Stimulated activated CD8-positive, alpha-beta memory T cell treated with anti-CD3 and anti-CD28 coated beads, Interleukin-12 subunit alpha, Interleukin-12 subunit beta, amount 100 ng/mL, for 1 hour (primary cell): ENCODE results near the gene CASP5.
"Not testable (repeated sequence)": the region's sequence is repeated elsewhere in the genome, so short reads cannot be mapped to it uniquely, and the experiment has no call there.

Experiments used
- DNase-seq: peaks from one replicate; pipeline ENCODE4 v3.0.0-alpha.2; 2020; ENCODE audit warnings: low read depth

Gene CASP5

DNA sequence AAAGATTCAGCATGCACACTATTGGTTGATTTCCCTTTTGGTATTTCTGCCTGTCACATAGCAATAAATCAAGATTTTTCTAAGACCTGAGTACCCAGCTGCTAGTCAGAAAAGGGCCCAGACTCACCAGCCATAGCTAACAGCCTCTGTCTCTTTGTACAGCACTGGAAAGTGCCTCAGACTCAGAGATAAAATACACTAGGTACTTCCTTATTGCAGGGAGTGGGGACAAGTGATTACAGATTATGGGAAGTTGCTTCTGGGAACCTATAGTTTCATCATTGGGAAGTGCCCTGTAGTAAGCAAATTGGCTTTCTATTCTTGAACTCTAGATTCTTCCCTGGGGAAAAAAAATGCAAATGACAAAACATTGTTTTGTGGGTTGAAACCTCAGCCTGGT, at the start of gene CASP5:
TSS of gene CASP5 (minus strand) at position 166 of the 400 bp plus-strand sequence. CDS start at position 134, 32 bp downstream.
- no peak for DNase-seq

DNA sequence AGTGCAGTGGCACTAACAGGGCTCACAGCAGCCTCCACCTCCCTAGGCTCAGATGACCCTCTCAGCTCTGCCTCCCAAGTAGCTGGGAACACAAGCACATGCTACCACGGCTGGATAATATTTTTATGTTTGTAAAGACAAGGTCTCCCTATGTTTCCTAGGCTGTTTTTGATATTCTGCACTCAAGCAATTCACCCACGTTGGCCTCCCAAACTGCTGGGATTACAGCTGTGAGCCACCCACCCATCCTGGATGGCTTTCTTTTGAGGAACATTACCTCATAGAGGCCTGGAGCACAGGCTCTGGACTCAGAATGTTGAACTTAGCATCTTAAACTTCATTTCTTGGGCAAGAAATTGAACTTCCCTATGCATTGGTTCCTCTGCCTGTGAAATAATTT, 49.1 kb upstream of the CASP5 start:
- DNase-seq, result not testable (repeated sequence)

DNA sequence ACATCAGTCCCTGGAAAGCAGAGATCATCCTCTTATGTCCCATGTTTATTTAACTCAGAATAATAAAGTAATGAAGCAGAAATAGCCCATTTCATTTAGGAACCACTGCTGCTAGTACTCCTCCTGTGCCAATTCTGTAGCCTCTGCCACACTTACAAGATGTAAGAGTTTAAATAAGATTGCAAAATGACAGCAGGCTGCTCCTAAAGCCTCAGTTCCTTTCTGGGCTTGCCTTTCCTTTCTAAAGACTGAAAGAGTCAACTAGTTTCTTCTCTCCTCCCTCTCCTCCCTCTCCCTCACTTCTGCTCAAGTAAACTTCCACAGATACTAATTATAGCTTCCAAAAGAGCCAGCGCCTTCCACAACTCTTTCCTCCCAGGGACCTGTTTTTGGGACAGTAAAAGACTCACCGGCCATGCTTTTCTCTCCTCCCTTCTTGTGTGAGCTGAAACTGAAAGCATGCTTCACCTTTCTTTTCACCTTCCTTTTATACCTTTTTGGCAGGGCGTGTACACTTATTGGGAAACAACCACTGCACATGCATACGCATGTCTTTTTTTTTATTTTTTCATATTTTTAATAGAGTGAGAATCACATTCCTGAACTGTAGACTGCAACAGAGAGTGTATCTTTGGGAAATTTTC, 48.2 kb upstream of the CASP5 start:
- no peak for DNase-seq

DNA sequence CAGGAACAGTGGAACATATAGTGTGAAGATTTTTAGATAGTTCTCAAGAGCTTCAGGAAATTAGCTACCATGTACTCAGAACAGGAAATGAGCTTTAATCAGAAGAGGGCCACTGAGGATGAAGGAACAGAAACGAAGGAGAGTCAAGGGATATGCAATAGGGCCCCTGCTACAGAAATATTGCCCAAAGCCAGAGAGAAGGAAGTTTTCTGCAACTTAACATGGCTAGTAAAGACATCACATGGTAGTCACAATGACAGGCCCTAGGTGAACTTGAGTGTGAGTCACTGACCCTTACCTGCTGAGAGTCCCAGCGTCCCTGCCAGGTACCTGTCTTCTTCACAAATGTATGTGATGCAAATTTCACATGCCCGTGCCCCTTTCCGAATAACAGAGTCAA, 47.3 kb upstream of the CASP5 start:
- no peak for DNase-seq

DNA sequence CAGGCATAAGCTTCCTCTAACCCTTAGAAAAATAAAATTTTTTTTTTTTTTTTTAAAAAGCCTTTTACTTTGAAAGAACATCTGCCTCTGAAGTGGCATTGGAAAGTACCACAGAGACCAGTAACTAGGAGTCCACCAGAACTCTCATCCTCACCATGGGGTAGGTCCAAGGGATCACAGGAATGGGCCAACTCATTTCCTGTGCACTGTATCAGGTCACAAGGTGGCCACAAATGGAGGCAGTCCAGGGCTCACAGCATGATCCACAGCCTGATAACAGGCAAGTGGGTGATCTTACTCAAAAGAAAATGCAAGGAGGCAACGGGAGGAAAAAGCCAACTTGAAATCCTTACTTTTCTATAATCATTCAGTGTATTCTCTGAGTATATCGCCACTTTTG, 46.8 kb upstream of the CASP5 start:
- not testable (repeated sequence) for DNase-seq

DNA sequence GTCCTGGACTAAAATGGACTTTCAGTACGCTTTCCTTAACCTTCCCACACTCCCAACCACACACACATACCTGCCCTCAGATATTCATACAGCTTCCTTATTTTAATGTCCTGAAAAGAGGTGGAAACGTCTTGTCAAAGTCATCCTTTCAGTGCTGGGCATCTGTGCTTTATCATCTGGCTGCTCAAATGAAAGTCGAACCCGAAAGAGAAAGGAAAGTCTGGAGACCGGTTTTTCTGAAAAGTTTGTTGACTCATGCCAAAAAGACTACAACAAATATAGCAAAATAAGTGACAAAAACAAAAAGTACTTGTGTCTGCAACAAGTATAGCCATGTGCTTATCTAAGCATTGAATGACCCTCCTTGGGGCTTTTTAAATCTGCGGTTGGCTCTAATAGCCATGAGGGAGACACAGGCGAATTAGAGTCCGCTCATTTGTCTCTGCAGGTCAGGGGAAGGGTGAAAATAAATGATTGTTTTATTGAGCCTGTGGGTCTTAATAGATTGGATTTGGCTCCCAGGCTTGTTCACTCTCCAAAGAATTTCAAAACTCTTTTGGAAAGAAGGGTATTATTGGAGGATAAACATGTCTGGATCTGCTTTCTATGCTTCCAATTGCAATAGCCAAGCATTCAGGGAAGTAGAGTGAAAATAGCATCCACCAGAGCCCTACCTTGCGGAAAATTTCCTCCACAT, 40.4 kb upstream of the CASP5 start:
- not testable (repeated sequence) for DNase-seq

DNA sequence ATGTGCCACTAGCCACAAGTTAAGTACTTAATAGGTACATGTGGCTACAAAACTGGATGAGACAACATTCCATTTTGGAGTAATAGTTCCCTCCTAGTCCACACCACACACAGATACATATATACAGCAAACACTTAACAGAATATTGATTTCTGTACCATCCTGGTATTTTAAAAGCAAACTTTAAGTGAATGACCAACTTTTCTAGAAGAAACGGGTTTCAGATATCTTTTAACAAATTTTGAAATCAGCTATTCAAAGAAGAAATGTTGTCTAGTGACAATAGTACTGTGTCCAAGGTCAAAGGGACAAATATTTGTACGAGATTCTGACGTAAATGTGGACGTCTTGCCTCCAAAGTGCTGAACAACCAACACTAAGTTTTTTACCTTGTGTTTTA, 34.5 kb upstream of the CASP5 start:
- DNase-seq, result no peak

DNA sequence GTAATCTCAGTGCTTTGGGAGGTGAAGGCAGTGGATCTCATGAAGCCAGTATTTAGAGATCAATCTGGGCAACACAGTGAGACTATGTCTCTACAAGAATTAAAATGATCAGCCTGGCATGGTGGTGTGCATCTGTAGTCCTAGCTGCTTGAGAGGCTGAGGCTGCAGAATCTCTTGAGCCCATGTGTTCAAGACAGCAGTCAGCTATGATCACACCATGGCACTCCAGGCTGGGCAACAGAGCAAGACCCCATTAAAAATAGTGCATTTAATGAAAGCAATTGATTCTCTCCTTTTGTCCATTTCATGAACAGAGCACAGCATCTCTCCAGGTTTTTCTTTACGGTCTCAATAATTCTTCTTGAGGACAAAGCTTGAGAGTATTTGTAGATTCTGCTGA, 33.5 kb upstream of the CASP5 start:
- no peak for DNase-seq

DNA sequence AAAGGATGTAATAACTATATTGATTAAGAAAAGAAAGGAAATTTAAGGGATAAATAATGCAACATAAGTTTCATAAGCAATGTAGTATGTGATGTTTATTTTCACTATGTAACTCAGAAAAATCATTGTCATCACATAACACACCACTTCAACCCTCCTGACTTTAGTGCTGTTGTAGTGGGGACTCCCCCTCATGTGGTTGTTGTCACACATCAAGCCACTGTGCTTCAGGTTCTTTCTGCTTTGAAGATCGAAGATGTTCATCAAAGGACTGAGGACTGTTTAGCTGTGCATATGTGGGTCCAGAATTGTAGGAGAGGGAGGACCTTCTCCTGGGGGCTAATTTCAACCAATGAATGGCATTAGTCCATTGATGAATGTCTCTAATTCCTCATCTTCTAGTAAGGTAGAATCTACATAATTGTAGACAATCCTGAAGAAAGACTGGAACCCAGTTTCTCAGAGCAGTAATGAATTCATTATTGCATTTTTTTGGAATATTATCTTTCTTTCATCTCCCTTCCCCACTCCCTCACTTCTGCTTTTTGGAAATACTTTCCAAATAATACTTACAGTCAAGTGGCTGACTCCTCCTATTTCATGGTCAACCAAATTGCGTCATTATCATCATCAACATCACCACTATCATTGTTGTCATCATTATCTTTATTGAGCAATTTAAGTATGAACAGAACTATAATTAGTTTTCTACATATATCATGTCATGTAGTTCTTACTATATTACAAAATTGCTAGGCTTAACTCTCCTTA, 31.9 kb upstream of the CASP5 start:
- DNase-seq, result no peak

DNA sequence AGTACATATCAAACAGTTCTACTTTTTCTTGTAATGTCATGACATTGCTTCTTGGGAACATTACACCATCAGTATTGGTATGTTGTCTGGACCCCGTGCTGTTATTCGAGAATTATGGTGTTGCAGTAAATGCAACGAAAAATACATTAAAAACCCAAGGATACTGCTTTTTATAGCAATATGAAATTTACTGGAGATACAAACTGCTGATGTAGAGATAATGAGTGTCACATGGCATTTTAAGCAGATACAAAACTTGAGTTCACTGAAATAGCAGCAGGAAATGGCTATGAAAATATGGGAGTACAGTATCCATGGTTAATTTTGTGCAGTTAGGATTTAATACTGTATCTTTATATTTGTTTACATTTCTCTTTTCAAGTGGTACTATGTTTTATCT, 29.5 kb upstream of the CASP5 start:
- DNase-seq, result no peak

DNA sequence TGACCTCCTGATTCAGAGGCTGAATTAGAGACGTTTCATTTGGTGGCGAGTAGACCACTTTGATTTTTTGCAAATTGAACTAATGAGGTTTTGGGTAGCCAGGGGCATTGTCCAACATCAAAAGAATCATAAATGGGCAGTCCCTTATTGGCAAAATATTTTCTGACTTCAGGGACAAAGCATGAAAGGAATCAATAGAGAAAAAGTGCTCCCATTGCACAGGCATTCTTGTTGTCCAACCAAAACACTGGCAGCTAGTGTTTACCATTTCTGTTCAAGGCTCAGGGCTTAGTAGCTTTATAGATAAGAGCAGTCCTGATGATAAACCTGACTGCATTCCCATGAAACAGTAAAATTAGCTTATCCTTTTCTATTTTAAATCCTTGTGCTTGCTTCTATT, 28.6 kb upstream of the CASP5 start:
- no peak for DNase-seq

DNA sequence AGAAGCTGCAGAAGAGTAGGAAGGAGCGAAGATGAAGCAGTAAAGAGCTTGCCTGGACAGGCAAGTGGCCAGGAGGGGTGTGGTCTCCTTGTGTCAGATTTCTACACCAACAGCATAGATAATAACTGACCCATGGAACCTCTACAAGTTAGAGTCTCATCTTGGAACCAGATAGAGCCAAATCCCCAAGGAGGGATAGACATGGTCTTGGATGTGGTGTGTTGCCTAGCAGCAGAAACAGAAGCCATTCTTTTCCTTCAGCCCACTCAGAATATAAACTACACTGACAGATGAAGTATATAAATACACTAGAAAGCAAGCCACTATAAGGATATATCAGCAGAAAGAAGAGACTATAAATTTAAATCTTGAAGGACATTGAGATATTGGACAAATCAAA, 26.5 kb upstream of the CASP5 start:
- DNase-seq, result no peak

DNA sequence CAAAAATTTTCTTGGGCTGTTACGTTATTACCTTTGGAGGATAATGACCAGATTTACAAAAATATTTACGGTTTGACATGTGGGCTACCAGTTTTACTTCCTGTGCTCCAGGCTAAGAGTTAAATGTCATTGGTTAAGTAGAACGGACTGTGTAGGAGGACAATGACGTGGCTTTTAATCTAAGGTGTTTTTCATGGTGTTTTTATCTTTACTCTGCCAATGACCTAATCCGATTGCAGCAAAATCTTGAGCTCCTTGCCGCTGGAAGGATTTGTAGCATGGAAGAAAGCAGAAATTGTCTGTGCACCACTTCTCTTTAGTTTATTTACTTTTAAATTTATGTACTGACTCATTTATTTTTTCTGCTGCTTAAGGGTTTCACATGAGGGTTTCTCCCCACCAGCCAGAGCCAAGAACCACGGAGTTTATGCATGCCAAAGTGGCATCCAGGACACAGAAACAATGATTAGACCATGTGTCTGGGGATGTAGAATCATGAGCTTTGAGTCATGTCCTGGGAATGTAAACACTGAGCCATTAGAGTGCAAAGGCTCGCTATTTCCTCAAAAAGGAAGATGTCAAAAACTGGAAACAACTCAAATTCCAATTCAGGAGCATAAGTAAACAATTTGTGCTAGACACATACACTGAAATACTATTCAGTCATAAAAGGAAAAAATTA, 24.1 kb upstream of the CASP5 start:
- no peak for DNase-seq

DNA sequence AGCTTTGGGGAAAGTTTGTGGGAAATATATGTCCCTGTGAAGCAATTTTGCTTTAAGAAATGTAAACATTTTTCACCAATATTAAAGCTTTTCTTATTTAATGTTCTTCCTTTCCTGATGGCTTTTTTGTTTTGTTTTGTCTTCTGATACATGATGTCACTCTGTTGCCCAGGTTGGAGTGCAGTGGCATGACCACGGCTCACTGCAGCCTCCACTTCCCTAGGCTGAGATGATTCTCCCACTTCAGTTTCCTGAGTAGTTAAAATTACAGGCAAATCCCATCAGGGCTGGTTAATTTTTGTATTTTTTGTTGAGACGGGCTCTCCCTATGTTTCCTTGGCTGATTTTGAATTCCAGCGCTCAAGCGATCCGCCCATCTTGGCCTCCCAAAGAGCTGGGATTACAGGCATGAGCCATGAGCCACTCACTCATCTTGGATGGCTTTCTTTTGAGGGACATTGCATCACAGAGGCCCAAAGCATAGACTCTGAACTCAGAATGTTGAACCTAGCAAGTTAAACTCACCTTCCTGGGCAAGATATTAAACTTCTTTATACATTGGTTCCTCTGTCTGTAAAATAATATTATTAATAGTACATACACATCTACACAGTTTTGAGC, 22.8 kb upstream of the CASP5 start:
- no peak for DNase-seq

DNA sequence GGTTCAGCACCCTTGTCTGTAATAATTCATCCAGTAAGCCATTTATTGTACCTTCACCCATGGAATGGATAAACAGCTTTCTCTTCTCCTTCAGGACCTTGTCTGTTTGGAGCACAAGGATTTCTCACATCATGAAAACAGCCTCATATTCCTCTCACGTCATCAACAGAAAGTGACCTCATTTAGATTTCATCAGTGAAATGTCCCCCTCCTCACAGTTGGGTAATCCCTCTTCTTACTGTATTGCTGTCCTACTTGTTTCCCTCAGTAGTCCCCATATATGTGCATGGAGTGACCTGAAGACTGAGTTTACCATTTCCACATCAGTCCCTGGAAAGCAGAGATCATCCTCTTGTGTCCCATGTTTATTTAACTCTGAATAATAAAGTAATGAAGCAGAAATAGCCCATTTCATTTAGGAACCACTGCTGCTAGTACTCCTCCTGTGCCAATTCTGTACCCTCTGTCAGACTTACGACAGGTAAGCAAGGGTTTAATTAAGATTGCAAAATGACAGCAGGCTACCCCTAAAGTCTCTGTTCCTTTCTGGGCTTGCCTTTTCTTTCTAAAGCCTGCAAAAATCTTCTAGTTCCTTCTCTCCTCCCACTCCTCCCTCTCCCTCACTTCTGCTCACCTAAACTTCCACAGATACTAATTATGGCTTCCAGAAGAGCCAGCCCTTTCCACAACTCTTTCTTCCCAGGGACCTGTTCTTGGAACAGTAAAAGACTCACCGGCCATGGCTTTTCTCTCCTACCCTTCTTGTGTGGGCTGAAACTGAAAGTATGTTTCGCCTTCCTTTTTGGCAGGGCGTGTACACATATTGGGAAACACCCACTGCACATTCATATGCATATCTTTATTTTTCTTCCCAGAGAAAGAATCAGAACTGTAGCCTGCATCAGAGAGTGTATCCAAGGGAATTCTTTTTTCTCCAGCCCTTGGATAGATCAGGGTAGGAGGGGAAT, 21.9 kb upstream of the CASP5 start, which contains the start of gene CARD16:
TSS of gene CARD16 (minus strand) at position 779 of the 968 bp plus-strand sequence. CDS start at position 741, 38 bp downstream.
- peak; percentile 10 for DNase-seq

DNA sequence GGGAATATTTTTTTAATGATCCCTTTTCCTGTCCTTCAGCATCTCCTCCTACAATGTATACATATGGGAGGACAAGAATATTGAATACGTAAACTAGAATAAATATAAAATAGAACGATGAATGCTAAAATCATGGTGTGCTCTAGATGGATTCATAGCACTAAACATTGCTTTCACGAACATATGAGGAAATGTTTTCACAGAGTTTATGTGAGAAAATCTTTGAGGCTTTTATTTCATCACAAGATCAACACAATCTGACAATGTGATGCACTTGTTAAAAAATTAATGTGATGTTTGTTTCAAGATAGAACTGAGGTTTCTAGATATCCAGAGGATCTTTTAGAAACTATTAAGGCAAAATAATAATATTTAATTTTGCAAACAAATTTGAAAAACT, 19.2 kb upstream of the CASP5 start:
- no peak for DNase-seq

DNA sequence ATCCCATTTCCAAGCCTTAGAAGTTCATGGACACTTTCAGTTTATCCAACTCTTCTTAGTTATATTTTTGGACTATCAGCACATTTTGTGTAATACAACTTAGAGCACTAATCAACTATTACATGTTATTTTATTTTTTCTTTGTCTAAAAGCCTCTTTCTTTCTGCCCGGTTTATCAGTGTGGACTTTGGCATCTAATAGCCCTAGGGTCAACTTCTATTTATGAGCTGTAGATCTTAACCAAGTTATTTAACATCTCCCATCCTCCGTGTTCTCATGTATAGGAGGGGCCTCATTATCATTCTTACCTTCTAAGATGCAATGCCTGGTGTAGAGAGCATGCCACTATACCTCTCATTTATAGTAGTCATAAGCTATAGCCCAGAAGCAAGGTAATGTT, 17.7 kb upstream of the CASP5 start:
- DNase-seq, result no peak

DNA sequence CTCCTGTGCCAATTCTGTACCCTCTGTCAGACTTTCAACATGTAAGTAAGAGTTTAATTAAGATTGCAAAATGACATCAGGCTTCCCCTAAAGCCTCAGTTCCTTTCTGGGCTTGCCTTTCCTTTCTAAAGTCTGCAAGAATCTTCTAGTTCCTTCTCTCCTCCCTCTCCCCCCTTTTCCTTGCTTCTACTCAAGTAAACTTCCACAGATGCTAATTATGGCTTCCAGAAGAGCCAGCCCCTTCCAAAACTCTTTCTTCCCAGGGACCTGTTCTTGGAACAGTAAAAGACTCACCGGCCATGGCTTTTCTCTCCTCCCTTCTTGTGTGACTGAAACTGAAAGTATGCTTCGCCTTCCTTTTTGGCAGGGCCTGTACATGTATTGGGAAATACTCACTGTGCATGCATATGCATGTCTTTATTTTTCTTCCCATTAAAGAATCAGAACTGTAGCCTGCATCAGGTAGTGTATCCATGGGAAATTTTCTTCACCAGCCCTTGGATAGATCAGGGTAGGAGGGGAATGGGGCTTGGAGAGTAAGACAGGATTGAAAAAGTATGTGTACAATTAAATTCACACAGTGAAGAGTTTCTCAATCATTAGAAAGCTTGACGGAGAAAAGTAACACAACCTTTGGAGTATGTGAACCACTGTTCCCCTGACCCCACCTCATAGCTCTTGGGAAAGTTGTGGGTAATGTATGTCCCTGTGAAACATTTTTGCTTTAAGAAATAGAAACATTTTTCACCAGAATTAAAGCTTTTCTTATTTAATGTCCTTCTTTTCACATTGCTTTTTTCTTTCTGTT, 12.0 kb upstream of the CASP5 start, which contains the start of gene CASP1:
TSS of gene CASP1 (minus strand) at position 332 of the 808 bp plus-strand sequence. CDS start at position 301, 31 bp downstream.
- peak; percentile 13 for DNase-seq

DNA sequence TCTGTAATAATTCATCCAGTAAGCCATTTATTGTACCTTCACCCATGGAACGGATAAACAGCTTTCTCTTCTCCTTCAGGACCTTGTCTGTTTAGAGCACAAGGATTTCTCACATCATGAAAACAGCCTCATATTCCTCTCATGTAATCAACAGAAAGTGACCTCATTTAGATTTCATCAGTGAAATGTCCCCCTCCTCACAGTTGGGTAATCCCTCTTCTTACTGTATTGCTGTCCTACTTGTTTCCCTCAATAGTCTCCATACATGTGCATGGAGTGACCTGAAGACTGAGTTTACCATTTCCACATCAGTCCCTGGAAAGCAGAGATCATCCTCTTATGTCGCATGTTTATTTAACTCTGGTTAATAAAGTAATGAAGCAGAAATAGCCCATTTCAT, 11.4 kb upstream of the CASP5 start:
- DNase-seq, result not testable (repeated sequence)

DNA sequence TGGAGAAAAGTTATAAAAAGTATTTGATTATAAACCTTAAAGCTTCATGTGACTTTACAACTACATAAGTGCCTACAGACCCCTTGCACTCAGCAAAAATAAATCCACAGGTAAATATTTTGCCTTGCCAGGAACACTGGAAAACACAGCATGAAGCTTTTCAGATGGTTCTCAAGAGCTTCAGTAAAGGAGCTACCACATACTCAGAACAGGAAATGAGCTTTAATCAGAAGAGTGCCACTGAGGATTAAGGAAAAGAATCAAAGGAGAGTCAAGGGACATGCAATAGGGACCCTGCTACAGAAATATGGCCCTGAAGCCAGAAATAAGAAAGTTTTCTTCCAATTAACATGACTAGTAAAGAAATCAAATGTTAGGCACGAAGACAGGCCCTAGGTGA, 10.8 kb upstream of the CASP5 start:
- no peak for DNase-seq
